ENCODE measurements around the gene ATP11B. TPM values are rescaled to one million over a fixed set of nuclear protein-coding genes. Genes with fewer than 3 reads are reported as not detected.

ATP11B gene
- total RNA-seq, 1 donor = 79.9 TPM

DNA sequence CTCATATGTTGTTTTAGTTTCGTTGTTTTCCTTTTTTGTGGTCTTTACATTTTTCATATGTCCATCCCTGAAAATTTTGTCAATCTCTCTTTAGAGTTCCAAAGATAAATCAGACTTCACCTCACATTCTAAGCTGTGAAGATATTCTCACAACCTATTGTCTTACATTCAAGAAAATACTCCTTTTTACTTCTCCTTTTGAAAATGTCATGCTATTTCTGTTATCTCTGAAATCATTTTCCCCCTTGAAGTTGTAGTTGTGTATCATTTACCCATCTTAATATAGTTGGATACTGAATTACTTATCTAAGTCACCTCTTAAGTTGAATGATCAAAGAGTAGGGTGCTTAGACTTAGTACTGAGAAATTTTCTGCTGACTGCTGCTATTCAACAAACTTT is 112.7 kb downstream of the ATP11B start:
- TF ChIP-seq, protein P1, sequence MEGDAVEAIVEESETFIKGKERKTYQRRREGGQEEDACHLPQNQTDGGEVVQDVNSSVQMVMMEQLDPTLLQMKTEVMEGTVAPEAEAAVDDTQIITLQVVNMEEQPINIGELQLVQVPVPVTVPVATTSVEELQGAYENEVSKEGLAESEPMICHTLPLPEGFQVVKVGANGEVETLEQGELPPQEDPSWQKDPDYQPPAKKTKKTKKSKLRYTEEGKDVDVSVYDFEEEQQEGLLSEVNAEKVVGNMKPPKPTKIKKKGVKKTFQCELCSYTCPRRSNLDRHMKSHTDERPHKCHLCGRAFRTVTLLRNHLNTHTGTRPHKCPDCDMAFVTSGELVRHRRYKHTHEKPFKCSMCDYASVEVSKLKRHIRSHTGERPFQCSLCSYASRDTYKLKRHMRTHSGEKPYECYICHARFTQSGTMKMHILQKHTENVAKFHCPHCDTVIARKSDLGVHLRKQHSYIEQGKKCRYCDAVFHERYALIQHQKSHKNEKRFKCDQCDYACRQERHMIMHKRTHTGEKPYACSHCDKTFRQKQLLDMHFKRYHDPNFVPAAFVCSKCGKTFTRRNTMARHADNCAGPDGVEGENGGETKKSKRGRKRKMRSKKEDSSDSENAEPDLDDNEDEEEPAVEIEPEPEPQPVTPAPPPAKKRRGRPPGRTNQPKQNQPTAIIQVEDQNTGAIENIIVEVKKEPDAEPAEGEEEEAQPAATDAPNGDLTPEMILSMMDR (IDR thresholded peaks at IDR 0.05; ENCODE audit: insufficient read depth, low read depth, low read length) = no peak
- no peak overlapping the region for H3K4me3 ChIP-seq (ENCODE audit: low read depth, low read length)
- no peak for DNase-seq (ENCODE audit: low read depth)

DNA sequence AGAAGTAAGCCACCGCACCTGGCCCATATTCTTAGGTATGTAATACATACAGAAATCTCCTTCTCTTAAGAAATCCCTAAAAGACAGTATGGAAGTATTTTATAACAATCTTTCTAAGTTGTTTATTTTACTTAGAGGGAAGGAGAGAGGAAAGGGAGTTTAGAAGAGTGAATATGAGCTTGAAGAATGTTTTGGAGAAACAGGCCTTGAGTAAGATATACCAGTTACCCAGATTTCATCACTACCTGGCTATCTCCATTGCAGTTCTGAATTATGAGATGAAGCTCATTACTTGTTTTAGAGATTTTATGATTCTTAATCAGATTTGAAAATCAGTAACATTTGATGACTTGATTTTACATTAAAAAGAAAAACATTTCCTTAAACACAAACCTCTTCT is 115.2 kb downstream of the ATP11B start:
- DNase-seq (ENCODE audit: low read depth) = peak; percentile 25
- H3K4me3 ChIP-seq (ENCODE audit: low read depth, low read length) = no peak overlapping the region

DNA sequence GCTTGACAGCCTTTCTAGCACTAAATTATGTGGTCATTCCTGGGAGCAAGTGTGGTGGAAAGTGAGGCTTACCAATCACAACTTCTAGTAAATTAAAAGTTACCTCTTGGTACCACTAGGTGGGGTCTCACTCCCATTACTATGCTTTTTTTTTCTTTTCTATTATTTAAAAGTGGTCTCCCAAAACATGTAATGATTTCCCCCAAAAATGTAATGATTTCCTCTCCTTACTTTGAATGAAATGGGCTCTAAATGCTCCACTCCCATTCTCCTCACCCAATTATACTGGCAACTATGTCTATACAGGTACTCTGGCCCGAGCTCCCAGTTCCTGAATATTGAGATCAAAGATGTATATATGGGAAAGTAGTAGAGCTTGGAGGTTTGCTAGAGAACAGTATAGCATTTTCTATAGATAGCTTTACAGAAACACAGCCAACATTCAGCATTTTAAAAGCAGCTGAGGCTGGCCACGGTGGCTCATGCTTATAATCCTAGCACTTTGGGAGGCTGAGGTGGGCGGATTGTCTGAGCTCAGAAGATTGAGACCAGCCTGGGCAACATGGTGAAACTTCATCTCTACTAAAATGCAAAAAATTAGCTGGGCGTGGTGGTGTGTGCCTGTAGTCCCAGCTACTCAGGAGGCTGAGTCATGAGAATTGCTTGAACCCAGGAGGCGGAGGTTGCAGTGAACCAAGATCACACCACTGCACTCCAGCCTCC is 116.2 kb downstream of the ATP11B start:
- TF ChIP-seq, protein P1 (IDR thresholded peaks at IDR 0.05; ENCODE audit: insufficient read depth, low read depth, low read length) = peak; percentile 61
- H3K4me3 ChIP-seq (ENCODE audit: low read depth, low read length) = no peak overlapping the region
- DNase-seq (ENCODE audit: low read depth) = peak; percentile 34

More for the DNA sequence above, 115.2 kb downstream of the ATP11B start:
- TF ChIP-seq, protein P1 (IDR thresholded peaks at IDR 0.05; ENCODE audit: insufficient read depth, low read depth, low read length) = no peak

DNA sequence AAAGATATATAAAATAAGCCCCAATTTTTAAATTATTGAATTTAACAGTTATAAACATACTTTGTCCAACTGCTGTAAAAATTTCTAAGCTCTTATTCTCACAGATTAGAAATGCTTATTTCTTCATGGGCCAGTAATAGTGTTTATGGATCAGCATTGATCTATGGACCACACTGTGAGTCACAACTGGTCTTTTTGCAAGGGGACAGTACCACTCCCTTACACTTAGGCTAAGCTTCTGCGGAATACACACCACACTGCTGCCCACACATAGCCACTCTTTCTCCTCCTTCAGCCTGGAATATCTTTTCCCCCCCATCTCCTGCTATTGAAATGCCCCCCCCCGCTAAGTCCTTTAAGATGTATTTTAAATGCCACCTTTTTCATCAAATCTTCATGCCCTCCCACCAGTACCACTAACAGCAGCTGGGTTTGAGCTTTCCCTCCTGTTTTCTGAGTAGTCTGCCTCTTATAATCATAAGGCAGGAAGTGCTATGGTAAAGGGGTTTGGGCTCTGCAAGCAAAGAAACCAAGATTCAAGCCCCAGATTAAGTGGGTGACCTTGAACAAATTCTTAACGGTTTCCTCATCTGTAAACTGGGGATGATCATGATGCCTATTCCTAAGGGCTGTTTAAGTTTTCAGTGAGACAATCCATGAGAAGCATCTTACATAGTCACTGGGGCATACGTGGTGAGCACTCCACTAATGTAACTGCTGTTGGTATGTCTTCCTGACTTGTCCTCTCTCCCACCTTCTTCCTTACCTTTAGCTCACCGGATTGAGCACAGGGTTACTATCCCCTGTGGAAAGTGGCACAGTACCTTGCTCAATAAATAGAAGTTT is 117.9 kb downstream of the ATP11B start:
- no peak for DNase-seq (ENCODE audit: low read depth)
- H3K4me3 ChIP-seq (ENCODE audit: low read depth, low read length) = no peak overlapping the region
- TF ChIP-seq, protein P1 (IDR thresholded peaks at IDR 0.05; ENCODE audit: insufficient read depth, low read depth, low read length) = no peak

DNA sequence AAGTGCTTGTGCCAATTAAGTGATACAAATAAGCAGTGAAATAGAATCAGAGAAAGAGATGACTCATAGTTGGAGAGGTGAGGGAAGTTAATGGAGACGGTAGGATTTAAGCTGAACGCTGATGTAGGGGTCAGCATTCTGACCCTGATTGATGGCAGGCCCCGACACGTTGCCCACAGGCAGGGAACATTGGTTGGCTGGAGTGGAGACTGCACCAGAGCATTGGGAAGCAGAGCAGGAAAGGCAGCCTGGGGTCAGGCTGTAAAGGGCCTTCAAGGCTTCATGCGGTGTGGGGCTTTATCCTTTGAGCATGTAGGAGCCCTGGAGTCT is 118.4 kb downstream of the ATP11B start:
- no peak overlapping the region for H3K4me3 ChIP-seq (ENCODE audit: low read depth, low read length)
- no peak for DNase-seq (ENCODE audit: low read depth)
- TF ChIP-seq, protein P1 (IDR thresholded peaks at IDR 0.05; ENCODE audit: insufficient read depth, low read depth, low read length) = no peak

DNA sequence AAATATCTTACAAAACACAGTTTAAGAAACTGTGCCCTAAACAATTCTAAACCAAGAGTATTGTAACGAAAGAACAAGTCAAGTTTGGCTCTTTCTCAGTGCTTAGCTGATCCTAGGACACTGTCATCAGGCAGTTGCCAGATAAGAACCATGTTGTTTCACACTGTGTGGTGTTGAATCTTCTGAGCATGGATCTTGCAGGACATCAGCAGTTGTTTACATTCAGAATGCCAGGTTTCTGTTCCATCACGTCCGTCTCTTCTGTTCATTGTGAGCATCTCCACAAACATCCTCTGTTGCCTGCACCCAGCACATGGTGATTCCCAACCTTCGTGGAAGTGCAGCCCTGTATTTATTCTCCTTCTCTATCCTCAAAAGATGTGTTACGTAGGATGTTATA is 119.2 kb downstream of the ATP11B start:
- TF ChIP-seq, protein P1 (IDR thresholded peaks at IDR 0.05; ENCODE audit: insufficient read depth, low read depth, low read length) = no peak
- DNase-seq (ENCODE audit: low read depth) = no peak
- H3K4me3 ChIP-seq (ENCODE audit: low read depth, low read length) = no peak overlapping the region
